ENCODE measurements around the gene FGF14.

The FGF14 gene

GRCh38 chr13:102028868-102029267 lies 373.0 kb downstream of the FGF14 start:
- peak; percentile 79 for DNase-seq

GRCh38 chr13:102028206-102028605 lies 373.6 kb downstream of the FGF14 start:
- DNase-seq = no peak

- DNase-seq = no peak
These were observed 380.1 kb downstream of the FGF14 start for GRCh38 chr13:102021777-102022176.

GRCh38 chr13:102020611-102021216 lies 381.1 kb downstream of the FGF14 start:
- DNase-seq = no peak

- no peak for DNase-seq
These were observed 383.1 kb downstream of the FGF14 start for GRCh38 chr13:102018716-102019115.

GRCh38 chr13:102017248-102017647 lies 384.6 kb downstream of the FGF14 start:
- DNase-seq = no peak

GRCh38 chr13:102012299-102013293 lies 389.3 kb downstream of the FGF14 start:
- peak; percentile 76 for DNase-seq

GRCh38 chr13:102011455-102011854 lies 390.4 kb downstream of the FGF14 start:
- peak; percentile 58 for DNase-seq

GRCh38 chr13:102003848-102004570 lies 397.8 kb downstream of the FGF14 start:
- DNase-seq = peak; percentile 47

- DNase-seq = no peak
These were observed 399.6 kb downstream of the FGF14 start for GRCh38 chr13:102002287-102002686.

- no peak for DNase-seq
These were observed 401.1 kb downstream of the FGF14 start for GRCh38 chr13:102000764-102001163.

GRCh38 chr13:101998129-101998528 lies 403.7 kb downstream of the FGF14 start:
- DNase-seq = no peak

- peak; percentile 88 for DNase-seq
These were observed 404.9 kb downstream of the FGF14 start for GRCh38 chr13:101996954-101997353.

GRCh38 chr13:101989798-101990350 lies 412.0 kb downstream of the FGF14 start:
- no peak for DNase-seq

- no peak for DNase-seq
These were observed 413.7 kb downstream of the FGF14 start for GRCh38 chr13:101988140-101988539.

GRCh38 chr13:101986316-101986715 lies 415.5 kb downstream of the FGF14 start:
- DNase-seq = no peak

GRCh38 chr13:101985321-101985720 lies 416.5 kb downstream of the FGF14 start:
- no peak for DNase-seq

- peak; percentile 81 for DNase-seq
These were observed 418.9 kb downstream of the FGF14 start for GRCh38 chr13:101982903-101983302.

- peak; percentile 69 for DNase-seq
These were observed 422.0 kb downstream of the FGF14 start for GRCh38 chr13:101979825-101980224.

GRCh38 chr13:101978552-101979315 lies 423.1 kb downstream of the FGF14 start:
- DNase-seq = no peak

GRCh38 chr13:101977475-101977874 lies 424.4 kb downstream of the FGF14 start:
- no peak for DNase-seq

- no peak for DNase-seq
These were observed 429.7 kb downstream of the FGF14 start for GRCh38 chr13:101972191-101972590.
